Astrocyte of the spinal cord (primary cell): ENCODE data around the gene SPAST.
"Not testable (repeated sequence)": the region's sequence is repeated elsewhere in the genome, so short reads cannot be mapped to it uniquely, and the experiment has no call there.

ENCODE experiments used
- DNase-seq: peaks from one replicate; pipeline ENCODE4 v3.0.0; 2011; ENCODE audit warnings: low read depth, low spot score
- H3K4me3 ChIP-seq: 2 replicates; pipeline ENCODE4 v1.5.1; 2011; ENCODE audit warnings: low read depth, mild to moderate bottlenecking, low read length, moderate library complexity
- in situ Hi-C: cut with HindIII; loops from 2 replicates; pipeline ENCODE4 v1.10.0; 2017; ENCODE audit warnings: low sequenced_read_pairs
- TF ChIP-seq, protein P1 (sequence below): IDR thresholded peaks from 2 replicates; pipeline ENCODE4 v1.5.1; 2012; ENCODE audit warnings: low read depth, mild to moderate bottlenecking, low read length, inconsistent platforms

Gene SPAST, protein sequence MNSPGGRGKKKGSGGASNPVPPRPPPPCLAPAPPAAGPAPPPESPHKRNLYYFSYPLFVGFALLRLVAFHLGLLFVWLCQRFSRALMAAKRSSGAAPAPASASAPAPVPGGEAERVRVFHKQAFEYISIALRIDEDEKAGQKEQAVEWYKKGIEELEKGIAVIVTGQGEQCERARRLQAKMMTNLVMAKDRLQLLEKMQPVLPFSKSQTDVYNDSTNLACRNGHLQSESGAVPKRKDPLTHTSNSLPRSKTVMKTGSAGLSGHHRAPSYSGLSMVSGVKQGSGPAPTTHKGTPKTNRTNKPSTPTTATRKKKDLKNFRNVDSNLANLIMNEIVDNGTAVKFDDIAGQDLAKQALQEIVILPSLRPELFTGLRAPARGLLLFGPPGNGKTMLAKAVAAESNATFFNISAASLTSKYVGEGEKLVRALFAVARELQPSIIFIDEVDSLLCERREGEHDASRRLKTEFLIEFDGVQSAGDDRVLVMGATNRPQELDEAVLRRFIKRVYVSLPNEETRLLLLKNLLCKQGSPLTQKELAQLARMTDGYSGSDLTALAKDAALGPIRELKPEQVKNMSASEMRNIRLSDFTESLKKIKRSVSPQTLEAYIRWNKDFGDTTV

DNA sequence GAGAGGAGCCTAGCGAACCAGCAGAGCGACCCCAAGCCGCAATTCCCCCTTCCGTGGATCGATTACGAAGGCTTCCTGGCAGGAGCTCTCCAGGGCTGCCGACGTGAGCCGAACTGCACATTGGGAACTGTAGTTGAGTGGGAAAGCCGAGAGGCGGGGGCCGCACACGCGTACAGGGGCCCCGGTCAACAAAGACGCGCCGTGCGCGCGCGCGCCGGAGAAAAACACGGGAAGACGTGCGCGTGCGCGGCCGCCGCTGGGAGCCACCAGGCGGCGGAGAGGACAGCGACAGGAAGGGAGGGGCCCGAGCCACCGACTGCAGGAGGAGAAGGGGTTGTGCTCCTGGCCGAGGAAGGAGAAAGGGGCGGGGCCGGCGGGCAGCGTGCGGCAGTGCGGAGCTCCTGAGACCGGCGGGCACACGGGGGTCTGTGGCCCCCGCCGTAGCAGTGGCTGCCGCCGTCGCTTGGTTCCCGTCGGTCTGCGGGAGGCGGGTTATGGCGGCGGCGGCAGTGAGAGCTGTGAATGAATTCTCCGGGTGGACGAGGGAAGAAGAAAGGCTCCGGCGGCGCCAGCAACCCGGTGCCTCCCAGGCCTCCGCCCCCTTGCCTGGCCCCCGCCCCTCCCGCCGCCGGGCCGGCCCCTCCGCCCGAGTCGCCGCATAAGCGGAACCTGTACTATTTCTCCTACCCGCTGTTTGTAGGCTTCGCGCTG is at the start of gene SPAST:
Gene SPAST, plus strand, starts transcription at position 247 of the 711 bp plus-strand sequence. Its CDS starts 276 bp downstream, at position 523.
- TF ChIP-seq, protein P1, sequence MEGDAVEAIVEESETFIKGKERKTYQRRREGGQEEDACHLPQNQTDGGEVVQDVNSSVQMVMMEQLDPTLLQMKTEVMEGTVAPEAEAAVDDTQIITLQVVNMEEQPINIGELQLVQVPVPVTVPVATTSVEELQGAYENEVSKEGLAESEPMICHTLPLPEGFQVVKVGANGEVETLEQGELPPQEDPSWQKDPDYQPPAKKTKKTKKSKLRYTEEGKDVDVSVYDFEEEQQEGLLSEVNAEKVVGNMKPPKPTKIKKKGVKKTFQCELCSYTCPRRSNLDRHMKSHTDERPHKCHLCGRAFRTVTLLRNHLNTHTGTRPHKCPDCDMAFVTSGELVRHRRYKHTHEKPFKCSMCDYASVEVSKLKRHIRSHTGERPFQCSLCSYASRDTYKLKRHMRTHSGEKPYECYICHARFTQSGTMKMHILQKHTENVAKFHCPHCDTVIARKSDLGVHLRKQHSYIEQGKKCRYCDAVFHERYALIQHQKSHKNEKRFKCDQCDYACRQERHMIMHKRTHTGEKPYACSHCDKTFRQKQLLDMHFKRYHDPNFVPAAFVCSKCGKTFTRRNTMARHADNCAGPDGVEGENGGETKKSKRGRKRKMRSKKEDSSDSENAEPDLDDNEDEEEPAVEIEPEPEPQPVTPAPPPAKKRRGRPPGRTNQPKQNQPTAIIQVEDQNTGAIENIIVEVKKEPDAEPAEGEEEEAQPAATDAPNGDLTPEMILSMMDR: peak; percentile 38
- peak; percentile 98 for DNase-seq
- in situ Hi-C loops: no loop called here
- peak within 1 kb of the TSS; percentile 59 for H3K4me3 ChIP-seq

DNA sequence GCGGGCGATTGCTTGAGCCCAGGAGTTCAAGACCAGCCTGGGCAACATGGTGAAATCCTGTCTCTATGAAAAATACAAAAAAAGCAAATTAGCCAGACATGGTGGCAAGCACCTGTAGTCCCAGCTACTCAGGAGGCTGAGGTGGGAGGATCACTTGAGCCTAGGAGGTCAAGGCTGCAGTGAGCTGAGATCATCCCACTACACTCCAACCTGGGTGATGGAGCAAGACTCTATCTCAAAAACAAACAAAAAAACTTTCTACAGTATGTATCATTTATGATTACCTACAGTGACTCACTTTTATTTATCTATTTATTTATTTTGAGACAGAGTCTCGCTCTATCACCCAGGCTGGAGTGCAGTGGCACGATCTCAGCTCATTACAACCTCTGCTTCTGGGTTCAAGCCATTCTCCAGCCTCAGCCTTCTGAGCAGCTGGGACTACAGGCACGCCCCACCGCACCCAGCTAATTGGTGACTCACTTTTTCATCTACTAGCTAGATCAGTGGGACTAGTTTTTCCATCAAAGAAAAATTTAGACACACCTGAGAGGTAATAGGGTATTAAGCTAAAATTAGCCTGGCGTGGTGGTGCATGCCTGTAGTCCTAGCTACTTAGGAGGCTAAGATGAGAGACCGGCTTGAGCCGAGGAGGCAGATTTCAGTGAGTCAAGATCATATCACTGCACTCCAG is 44.4 kb upstream of the SPAST start:
- DNase-seq, H3K4me3 ChIP-seq, in situ Hi-C loops: not testable (repeated sequence)

DNA sequence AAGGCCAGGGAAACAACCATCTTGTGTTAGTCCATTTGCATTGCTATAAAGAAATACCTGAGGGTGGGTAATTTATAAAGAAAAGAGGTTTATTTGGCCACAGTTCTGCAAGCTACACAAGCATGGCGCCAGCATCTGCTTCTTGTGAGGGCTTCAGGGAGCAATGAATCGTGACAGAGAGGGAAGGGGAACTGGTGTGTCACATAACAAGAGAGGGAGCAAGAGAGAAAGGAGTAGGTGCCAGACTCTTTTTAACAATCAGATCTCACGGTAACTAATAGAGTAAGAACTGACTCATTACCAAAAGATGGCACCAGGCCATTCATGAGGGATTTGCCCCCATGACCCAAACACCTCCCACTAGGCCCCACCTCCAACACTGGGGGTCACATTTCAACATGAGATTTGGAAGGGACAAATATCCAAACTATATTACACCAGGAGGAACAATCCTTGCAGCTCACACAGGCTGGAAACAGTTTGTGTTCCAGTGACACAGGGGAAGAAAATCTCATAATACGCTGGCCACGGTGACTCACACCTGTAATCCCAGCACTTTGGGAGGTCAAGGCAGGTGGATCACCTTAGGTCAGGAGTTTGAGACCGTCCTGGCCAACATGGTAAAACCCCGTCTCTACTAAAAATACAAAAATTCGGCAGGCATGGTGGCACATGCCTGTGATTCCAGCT is 29.0 kb upstream of the SPAST start:
- DNase-seq: peak; percentile 12
- in situ Hi-C loops, H3K4me3 ChIP-seq: not testable (repeated sequence)

DNA sequence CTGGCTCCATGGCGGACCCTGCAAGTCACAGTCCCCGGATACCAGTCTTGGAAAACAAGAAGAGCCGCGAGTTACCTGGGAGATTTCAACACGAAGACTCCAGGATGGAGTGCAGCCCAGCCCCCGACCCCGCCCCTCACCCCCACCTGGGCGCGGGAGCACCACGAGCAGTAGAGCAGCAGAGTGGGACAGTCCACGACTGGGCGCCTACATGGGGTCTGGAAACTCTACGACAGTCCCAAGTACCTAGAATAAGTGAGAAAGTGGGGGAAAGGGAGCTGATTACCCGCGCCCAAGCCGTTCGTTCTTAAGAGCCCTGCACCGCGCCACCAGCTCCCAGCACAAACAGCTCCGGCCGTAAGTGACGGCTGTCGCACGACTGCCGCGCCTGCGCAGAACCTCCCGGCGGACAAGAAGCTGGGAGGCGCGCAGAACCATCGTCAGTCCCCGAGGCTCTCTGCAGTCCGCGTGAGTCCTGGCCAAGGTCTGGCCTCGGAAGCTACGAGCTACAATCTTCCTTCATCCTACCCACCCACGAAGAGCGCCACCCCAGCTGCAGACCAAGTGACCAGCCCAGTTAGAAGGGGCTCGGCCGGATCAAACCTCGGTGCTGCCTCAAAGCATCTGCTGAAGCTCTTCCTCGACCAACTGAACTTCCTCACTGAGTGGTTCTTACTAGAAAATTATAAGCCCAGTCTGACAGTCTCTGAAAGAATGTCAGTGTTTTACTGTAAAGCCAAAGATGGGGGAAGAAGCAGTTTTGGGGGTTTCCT is 23.7 kb upstream of the SPAST start, which contains the start of gene DPY30:
Gene DPY30, minus strand, starts transcription at position 359 of the 773 bp plus-strand sequence. Its CDS starts 349 bp downstream, at position 10.
- in situ Hi-C loops: no loop called here
- TF ChIP-seq, protein P1: no peak
- H3K4me3 ChIP-seq: peak within 1 kb of the TSS; percentile 83
- DNase-seq: peak; percentile 94

DNA sequence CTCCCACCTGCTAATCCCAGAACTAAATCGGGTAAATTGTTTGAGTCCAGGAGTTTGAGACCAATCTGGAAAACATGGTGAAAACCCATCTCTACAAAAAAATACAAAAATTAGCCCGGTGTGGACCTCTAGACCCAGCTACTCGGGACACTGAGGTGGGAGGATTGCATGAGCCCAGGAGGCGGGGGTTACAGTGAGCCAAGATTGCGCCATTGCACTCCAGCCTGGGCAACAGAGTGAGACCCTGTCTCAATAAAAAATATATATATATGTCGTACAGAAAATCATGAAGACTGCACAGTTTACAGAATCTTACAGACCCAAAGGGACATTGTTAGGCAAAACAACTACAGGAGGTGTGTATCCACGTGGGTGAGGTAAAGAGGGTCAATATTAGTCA is 19.8 kb upstream of the SPAST start:
- TF ChIP-seq, protein P1: no peak
- no peak for DNase-seq
- no peak overlapping the region for H3K4me3 ChIP-seq
- in situ Hi-C loops: no loop called here

DNA sequence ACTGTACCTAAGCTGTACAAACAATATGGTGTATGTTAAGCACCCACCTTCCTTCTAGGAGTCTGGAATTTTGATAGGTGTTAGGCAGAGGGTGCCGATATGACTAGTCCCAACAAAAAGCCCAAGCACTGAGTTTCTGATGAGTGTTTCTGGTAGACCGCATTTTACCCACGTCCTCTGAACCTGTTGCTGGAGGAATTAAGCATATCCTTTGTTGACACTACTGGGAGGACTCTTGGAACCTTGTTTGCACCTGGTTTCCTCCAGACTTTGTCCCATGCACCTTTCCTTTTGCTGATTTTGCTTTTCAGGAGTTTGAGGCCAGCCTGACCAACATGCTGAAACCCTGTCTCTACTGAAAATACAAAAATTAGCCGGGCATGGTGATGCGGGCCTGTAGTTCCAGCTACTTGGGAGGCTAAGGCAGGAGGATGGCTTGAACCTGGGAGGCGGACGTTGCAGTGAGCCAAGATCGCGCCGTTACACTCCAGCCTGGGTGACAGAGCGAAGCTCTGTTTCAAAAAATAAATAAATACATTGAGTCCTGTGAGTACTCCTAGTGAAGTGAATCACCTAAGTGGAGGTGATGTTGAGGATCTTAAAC is 11.4 kb upstream of the SPAST start:
- TF ChIP-seq, protein P1: no peak
- H3K4me3 ChIP-seq: no peak overlapping the region
- DNase-seq: no peak
- in situ Hi-C loops: no loop called here

DNA sequence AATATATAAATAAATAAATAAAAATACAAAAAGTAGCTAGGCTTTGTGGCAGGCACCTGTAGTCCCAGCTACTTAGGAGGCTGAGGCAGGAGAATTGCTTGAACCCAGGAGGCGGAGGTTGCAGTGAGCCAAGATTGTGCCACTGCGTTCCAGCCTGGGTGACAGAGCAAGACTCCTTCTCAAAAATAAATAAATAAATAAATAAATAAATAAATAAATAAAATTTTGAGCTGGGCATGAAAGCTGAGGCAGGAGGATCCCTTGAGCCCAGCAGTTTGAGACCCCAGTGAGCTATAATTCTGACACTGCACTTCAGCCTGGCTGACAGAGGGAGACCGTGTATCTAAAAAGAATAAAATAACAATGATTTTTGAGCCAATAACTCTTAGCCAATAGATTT is 8.8 kb upstream of the SPAST start:
- DNase-seq, in situ Hi-C loops, H3K4me3 ChIP-seq: not testable (repeated sequence)
